Nephron progenitor cell (in vitro differentiated cells): ENCODE measurements around the gene AXIN1.
"Not testable (repeated sequence)": the region's sequence is repeated elsewhere in the genome, so short reads cannot be mapped to it uniquely, and the experiment has no call there.

Experiments
- DNase-seq: peaks from one replicate; pipeline ENCODE4 v3.0.0; 2021
- H3K27ac Mint-ChIP-seq: 2 replicates; pipeline ENCODE4 v1.8.0; 2021; ENCODE audit warnings: mild to moderate bottlenecking, moderate library complexity, mixed read lengths
- H3K27me3 Mint-ChIP-seq: 2 replicates; pipeline ENCODE4 v1.8.0; 2021; ENCODE audit warnings: mild to moderate bottlenecking, low read depth, mixed read lengths; ENCODE audit not compliant: poor library complexity
- H3K36me3 Mint-ChIP-seq: 2 replicates; pipeline ENCODE4 v1.8.0; 2021; ENCODE audit warnings: low read depth, mixed read lengths
- H3K4me1 Mint-ChIP-seq: 2 replicates; pipeline ENCODE4 v1.8.0; 2021; ENCODE audit warnings: mixed read lengths
- H3K4me3 Mint-ChIP-seq: 2 replicates; pipeline ENCODE4 v1.8.0; 2021; ENCODE audit warnings: mild to moderate bottlenecking, moderate library complexity, mixed read lengths
- H3K9me3 Mint-ChIP-seq: 2 replicates; pipeline ENCODE4 v1.8.0; 2021; ENCODE audit warnings: mild to moderate bottlenecking, moderate library complexity, mixed read lengths
- CTCF ChIP-seq: fragments of 200-600 bp; sonication (generic); IDR thresholded peaks from 2 replicates; pipeline ENCODE4 v1.5.0; 2021; ENCODE audit warnings: antibody characterized with exemption

AXIN1 gene

GRCh38 chr16:268141-269053, 84.1 kb downstream of the AXIN1 start:
- Mint-ChIP-seq H3K4me1 (no peaks in the 10 kb centered on the region), H3K27me3 (peaks cover 24% of the 10 kb centered on the region), H3K9me3 (no peaks in the 10 kb centered on the region), H3K36me3 (peaks cover 2% of the 10 kb centered on the region), H3K27ac (no peak overlapping the region), H3K4me3 (no peak overlapping the region)
- no peak for DNase-seq
- no peak for TF ChIP-seq CTCF

- peak overlapping the region; percentile 70 for H3K27ac Mint-ChIP-seq
- DNase-seq, H3K4me1 Mint-ChIP-seq: not testable (repeated sequence)
Observed at GRCh38 chr16:267562-267961, 85.0 kb downstream of the AXIN1 start.

GRCh38 chr16:266258-267164, 86.0 kb downstream of the AXIN1 start:
- Mint-ChIP-seq H3K27ac (no peak overlapping the region), H3K4me3 (no peak overlapping the region), H3K4me1 (no peaks in the 10 kb centered on the region), H3K36me3 (peaks cover 11% of the 10 kb centered on the region), H3K27me3 (peaks cover 9% of the 10 kb centered on the region), H3K9me3 (no peaks in the 10 kb centered on the region)
- TF ChIP-seq CTCF: no peak
- no peak for DNase-seq

More at GRCh38 chr16:267562-267961, 85.0 kb downstream of the AXIN1 start:
- not testable (repeated sequence) for H3K4me3 Mint-ChIP-seq, H3K9me3 Mint-ChIP-seq, H3K36me3 Mint-ChIP-seq
- H3K27me3 Mint-ChIP-seq: peaks cover 16% of the 10 kb centered on the region

GRCh38 chr16:265711-266110, 86.8 kb downstream of the AXIN1 start:
- Mint-ChIP-seq H3K4me3 (no peak overlapping the region), H3K36me3 (peaks cover 13% of the 10 kb centered on the region), H3K9me3 (no peaks in the 10 kb centered on the region), H3K27me3 (peaks cover 6% of the 10 kb centered on the region), H3K27ac (peak overlapping the region; percentile 89), H3K4me1 (no peaks in the 10 kb centered on the region)
- TF ChIP-seq CTCF: no peak
- DNase-seq: no peak

GRCh38 chr16:265002-265529, 87.5 kb downstream of the AXIN1 start:
- Mint-ChIP-seq H3K36me3 (peaks cover 17% of the 10 kb centered on the region), H3K27me3 (peaks cover 6% of the 10 kb centered on the region), H3K9me3 (no peaks in the 10 kb centered on the region), H3K4me1 (no peaks in the 10 kb centered on the region), H3K27ac (peak overlapping the region; percentile 89), H3K4me3 (no peak overlapping the region)
- DNase-seq: no peak
- TF ChIP-seq CTCF: no peak

GRCh38 chr16:264440-264951, 88.0 kb downstream of the AXIN1 start:
- H3K9me3 Mint-ChIP-seq: no peaks in the 10 kb centered on the region
- no peak for TF ChIP-seq CTCF
- DNase-seq: no peak
- H3K4me3 Mint-ChIP-seq: no peak overlapping the region
- H3K27me3 Mint-ChIP-seq: peaks cover under 1% of the 10 kb centered on the region
- H3K27ac Mint-ChIP-seq: no peak overlapping the region
- H3K4me1 Mint-ChIP-seq: no peaks in the 10 kb centered on the region
- H3K36me3 Mint-ChIP-seq: peaks cover 17% of the 10 kb centered on the region
